ENCODE results near the gene ETAA1.

ETAA1 gene

DNA sequence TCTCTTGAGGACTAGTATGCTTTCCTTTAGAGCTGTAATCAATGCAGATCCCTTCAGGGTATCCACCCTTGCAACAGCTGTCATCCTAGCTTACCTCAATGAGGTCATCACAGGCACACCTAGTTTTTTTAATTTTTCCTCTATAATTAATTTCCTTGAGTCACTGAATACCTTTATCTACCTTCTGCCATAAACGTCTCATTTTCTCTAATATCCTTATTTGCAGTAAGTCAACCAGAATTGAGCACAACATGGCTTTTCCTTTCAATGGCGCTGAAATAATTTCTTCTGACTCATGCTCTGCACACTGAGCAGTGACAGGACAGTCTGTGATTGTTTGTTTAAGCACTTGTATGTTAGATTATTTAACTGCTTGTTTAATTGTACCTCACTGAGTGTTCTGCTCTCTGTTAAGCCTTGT is 49.4 kb downstream of the ETAA1 start:
- TF ChIP-seq, protein P1, sequence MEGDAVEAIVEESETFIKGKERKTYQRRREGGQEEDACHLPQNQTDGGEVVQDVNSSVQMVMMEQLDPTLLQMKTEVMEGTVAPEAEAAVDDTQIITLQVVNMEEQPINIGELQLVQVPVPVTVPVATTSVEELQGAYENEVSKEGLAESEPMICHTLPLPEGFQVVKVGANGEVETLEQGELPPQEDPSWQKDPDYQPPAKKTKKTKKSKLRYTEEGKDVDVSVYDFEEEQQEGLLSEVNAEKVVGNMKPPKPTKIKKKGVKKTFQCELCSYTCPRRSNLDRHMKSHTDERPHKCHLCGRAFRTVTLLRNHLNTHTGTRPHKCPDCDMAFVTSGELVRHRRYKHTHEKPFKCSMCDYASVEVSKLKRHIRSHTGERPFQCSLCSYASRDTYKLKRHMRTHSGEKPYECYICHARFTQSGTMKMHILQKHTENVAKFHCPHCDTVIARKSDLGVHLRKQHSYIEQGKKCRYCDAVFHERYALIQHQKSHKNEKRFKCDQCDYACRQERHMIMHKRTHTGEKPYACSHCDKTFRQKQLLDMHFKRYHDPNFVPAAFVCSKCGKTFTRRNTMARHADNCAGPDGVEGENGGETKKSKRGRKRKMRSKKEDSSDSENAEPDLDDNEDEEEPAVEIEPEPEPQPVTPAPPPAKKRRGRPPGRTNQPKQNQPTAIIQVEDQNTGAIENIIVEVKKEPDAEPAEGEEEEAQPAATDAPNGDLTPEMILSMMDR (conservative IDR thresholded peaks at IDR 0.05; ENCODE audit: low read depth) = no peak
- ChIA-PET CTCF (no interaction called here), POLR2A (ENCODE audit: low non-redundant PET) (no interaction called here)
- no peak overlapping the region for H3K27ac ChIP-seq
- peak; percentile 39 for DNase-seq (ENCODE audit: low spot score)

DNA sequence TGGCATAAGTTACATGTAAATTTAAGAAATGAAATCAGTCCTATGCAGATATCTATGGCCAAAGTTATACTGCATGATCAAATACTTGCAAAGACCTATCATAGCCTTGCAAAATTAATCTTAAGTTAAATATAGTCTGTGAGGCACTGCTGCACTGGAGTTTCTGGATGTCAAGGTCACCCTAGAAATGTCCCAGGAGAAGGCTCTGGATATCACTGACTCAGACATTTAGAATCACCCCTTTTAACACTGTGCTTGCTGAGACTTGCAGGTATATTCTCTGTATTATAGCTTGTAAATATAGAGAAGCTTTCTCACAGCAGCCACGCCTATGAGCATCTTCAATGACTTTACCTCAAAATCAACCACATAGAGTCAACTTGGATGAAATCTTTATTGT is 51.5 kb downstream of the ETAA1 start:
- DNase-seq (ENCODE audit: low spot score) = peak; percentile 36
- H3K27ac ChIP-seq = no peak overlapping the region
- ChIA-PET POLR2A (ENCODE audit: low non-redundant PET) (no interaction called here), CTCF (interaction anchor here (0.7 kb wide), 1 partner anchor 21 kb away, joined by 3 read pairs; no protein-coding TSS in a partner anchor)
- TF ChIP-seq, protein P1 (conservative IDR thresholded peaks at IDR 0.05; ENCODE audit: low read depth) = no peak

DNA sequence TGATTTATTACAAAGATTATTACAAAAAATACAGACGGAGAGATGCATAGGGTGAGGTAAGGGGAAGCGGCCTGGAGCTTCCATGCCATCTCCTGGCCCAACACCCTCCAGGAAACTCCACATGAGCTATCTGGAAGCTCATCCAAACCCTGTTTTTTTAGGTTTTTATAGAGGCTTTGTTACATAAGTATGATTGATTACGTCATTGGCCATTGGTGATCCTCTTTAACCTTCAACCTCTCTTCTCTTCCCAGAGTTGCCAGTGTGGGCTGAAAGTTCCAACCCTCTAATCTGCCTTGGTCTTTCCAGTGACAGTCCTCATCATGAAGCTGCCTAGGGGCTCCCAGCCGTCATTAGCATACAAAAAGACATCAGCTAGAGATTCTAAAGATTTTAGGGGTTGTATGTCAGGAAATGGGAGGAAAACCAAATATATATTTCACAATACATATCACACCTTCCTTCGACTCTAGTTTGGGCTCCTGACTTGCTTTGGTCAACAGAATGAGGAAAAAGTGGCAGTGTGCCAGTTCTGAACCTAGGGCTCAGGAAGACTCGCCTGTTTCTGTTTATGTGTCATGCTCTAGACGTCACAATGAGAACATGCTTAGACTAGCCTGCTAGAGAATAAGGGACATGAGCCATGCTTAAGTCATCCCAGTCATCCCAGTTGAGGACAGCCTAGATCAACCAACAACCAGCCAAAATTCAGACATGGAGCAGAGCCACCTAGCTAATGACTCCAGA is 54.1 kb downstream of the ETAA1 start:
- ChIA-PET CTCF (interaction anchor here (0.5 kb wide), 1 partner anchor 390 kb away, joined by 3 read pairs; no protein-coding TSS in a partner anchor), POLR2A (ENCODE audit: low non-redundant PET) (no interaction called here)
- TF ChIP-seq, protein P1 (conservative IDR thresholded peaks at IDR 0.05; ENCODE audit: low read depth) = no peak
- peak; percentile 89 for DNase-seq (ENCODE audit: low spot score)
- H3K27ac ChIP-seq = peak overlapping the region; percentile 79

DNA sequence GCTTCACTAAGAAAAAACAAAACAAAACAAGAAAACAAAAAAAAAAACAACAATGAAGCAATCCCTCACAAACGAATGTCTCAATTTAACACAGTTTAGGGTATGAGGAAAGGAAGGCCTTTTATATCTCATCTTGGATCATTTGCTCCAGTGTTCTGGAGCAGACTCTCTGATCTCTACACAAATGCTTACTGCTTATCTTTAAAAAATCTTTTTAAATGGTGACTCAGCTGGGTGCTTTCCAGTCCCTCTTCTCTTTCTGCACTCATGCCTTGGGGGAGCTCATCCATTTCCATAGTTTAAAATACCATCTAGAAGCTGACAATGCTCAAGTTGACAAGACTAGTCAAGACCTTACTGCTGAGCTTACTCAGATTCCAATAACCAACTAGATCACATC is 56.2 kb downstream of the ETAA1 start:
- TF ChIP-seq, protein P1 (conservative IDR thresholded peaks at IDR 0.05; ENCODE audit: low read depth) = no peak
- ChIA-PET POLR2A (ENCODE audit: low non-redundant PET) (no interaction called here), CTCF (no interaction called here)
- DNase-seq (ENCODE audit: low spot score) = no peak
- no peak overlapping the region for H3K27ac ChIP-seq

DNA sequence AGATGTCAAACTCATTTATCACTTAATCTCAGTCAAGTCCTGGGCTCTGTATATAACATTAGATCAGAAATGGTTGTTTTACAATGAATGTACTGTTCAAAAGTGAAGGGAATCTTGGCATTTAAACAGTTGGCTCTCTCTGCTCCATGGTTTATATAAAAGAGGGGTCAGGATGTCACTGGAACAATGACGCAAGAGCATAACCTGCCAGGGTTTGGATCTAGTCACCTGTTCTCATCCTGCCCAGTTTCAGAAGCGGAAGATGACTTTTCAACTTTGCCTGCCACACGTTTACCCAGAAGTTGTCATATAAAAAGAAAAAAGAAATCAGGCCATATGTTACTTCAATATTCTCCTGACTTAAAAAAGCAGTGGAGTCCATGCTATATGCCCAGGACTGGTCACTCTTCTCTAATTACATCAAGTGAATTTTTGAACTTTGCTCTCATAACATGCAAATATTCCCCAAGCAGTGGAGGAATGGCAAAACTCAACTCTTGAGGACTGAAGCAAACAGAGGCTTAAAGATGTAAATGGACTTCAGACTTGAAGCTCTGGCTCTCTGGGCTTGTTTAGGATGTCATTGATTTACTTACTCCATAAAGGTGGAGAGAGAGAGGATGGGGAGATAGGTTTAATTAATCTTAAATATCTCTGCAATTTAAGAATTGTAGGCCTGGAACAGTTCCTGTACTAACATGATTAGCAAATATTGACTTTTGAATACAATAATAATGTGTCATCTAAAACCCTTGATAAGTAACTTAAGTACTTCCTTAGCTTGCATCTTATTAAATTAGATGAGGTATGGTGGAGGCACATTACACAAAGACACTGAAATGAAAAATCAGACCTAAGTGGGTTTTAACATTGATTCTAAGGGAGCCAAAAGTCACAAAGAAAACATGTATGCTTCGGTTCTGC is 58.3 kb downstream of the ETAA1 start:
- POLR2A ChIA-PET (ENCODE audit: low non-redundant PET) = interaction anchor here (0.5 kb wide), 1 partner anchor 58 kb away, joined by 3 read pairs; the partner anchor contains the start of gene ETAA1
- CTCF ChIA-PET = no interaction called here
- TF ChIP-seq, protein P1 (conservative IDR thresholded peaks at IDR 0.05; ENCODE audit: low read depth) = no peak
- no peak for DNase-seq (ENCODE audit: low spot score)
- H3K27ac ChIP-seq = no peak overlapping the region

DNA sequence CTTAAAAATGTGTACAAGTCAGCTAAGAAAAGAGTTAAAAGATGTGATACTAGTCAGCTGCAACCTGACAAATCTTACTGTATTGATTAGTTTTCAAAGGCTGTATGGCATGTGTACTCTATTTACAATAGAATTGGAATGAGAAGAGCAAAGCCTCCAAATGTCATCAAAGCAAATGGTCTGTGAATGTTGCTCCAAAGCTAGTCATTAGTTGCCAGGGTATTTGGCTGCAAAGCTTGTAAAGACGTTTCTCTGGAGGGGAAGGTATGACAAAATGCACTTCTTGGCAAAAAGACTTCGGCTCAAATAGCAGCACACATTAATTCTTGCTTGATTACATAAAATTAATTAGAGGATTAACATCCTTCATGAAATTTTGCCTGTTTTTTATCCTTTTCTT is 59.3 kb downstream of the ETAA1 start:
- DNase-seq (ENCODE audit: low spot score) = no peak
- POLR2A ChIA-PET (ENCODE audit: low non-redundant PET) = no interaction called here
- TF ChIP-seq, protein P1 (conservative IDR thresholded peaks at IDR 0.05; ENCODE audit: low read depth) = no peak
- CTCF ChIA-PET = no interaction called here
- H3K27ac ChIP-seq = no peak overlapping the region
